AG20443 (cell line): Measurements from ENCODE around the gene HIP1.
"Not testable (repeated sequence)": the region's sequence is repeated elsewhere in the genome, so short reads cannot be mapped to it uniquely, and the experiment has no call there.

Experiments used
- DNase-seq: peaks from one replicate; pipeline ENCODE4 v3.0.0; 2012; ENCODE audit warnings: low spot score, mixed read lengths

Gene HIP1

DNA sequence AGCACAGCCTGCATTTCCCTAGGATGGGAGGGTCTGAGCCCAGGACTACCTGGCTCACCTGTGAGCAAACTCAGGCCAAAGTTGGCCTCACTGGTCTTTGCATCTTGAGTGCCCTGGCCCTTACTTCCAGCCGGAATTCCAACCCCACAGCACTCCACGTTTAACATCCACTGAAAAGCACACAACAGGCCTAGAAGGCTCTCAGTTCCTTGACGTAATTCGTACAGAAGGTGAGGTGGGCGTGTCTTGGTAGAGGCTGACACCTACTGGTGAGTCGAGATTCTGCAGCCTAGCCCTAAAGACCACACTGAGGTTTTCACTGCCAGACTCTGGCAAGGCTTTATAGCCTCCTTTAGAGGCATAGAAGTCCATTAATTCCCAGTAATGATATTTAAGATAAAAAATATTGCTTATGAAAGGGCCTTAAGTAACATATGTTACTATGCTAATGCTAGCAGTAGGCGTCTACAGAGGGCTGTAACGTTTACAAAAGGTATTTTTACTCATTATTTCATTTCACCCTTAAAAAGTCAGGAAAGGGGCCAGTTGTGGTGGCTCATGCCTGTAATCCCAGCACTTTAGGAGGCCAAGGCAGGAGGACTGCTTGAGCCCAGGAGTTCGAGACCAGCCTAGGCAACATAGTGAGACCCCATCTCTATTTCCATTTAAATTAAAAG, 95.8 kb downstream of the HIP1 start:
- DNase-seq, result peak; percentile 59

- DNase-seq, result no peak
Observed at GRCh38 chr7:75640201-75640600, 98.5 kb downstream of the HIP1 start.

DNA sequence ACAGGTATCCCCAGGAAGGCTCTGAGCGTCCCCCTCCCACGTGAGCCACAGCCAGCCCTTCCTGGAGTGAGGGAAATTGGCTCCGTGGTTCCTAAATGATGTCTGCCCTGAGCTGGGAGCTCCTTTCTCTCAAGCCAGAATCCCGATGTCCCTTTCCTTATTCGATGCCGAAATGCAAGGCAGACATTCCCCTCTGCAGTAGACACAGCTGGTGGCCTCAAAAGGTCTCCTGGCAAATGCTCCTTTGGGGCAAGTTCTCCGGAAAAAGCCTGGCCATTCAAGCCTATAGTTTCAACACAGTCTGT, 98.9 kb downstream of the HIP1 start:
- DNase-seq, result peak; percentile 30

GRCh38 chr7:75639071-75639885, 99.5 kb downstream of the HIP1 start:
- DNase-seq, result peak; percentile 79

GRCh38 chr7:75638594-75639070, 100.1 kb downstream of the HIP1 start:
- DNase-seq, result peak; percentile 90

DNA sequence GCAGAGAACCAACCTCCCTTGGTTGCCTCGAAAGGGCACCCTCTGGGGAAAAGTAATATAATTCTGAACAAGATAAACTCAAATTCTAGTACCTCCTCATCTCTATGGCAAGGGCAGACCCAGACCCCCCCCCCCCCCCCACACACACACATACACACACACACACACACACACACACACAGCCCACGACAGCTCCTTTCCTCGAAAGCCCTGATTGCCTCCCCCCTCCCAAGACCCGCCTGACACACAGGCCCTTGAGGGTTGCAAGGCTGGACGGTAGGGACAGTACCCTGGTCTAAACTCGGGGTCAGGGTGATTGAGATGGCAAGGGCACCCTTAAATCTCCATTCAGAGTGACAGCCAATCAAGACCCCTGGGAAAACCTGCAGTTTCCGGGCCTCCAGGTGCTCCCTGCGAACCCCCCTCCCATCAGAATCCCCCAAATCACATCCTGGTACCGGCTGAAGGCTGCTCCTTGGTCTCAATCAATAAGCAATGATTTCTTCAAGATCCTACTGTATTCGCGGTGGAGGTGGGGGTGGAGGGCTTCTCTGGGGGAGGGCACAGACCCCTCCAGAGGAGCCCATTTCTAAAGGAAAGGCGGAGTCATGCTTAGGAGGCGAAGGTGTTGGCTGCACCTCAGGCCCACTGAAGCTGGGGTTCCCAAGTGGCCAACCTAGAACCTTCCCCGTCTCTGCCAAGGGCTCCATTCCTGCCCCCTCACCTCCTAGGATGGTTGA, 100.7 kb downstream of the HIP1 start:
- peak; percentile 18 for DNase-seq

DNA sequence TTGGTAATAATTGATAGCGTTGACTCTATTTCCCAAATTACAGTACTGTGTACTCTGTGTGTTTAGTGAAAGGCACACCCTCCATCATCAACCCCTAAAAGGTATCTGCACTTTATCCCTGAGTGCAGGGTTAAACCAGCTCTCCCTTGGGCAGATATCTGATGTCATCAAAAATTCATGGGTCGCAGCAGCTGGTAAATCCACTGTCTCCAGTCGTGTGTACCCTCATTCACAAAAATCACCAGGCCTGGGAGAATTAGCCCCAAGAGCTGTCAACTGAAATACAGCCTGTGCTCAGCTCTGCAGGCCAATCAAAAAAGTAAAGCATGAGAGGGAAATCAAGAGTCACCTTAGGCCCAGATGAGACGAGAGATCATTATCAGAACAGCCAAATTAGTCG, 103.7 kb downstream of the HIP1 start:
- DNase-seq, result no peak

DNA sequence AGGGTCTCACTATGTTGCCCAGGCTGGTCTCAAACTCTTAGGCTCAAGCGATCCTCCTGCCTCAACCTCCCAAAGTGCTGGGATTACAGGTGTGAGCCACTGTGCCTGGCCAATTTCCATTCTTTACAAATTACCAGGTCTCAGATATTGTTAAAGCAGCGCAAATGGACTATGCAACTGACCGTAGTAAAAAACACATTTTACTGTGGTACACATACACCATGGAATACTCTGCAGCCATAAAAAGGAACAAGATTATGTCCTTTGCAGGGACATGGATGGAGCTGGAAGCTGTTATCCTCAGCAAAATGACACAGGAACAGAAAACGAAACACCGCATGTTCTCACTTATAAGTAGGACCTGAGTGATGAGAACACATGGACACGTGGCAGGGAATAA, 106.2 kb downstream of the HIP1 start:
- not testable (repeated sequence) for DNase-seq

- DNase-seq, result no peak
Observed at GRCh38 chr7:75631711-75632110, 107.0 kb downstream of the HIP1 start.

GRCh38 chr7:75630549-75630948, 108.2 kb downstream of the HIP1 start:
- no peak for DNase-seq

DNA sequence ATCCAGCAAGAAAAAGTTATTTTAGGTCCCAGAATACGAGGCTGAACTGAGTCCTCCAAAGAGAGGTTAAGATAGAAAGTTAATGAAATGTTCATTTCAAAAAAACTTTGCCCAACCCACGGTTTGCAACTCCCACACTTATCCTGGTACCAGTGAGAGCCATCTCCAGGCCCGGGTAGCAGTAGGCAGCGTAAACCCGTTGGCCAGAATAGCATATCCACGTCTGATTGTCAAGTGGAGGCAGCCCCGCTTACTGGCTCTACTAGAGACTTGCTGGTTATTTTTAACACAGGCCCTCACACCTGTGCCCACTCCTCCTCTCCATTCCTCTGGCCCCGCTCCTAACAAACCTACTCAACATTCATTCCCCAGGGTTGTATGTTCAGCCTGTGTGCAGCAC, 109.7 kb downstream of the HIP1 start:
- no peak for DNase-seq

DNA sequence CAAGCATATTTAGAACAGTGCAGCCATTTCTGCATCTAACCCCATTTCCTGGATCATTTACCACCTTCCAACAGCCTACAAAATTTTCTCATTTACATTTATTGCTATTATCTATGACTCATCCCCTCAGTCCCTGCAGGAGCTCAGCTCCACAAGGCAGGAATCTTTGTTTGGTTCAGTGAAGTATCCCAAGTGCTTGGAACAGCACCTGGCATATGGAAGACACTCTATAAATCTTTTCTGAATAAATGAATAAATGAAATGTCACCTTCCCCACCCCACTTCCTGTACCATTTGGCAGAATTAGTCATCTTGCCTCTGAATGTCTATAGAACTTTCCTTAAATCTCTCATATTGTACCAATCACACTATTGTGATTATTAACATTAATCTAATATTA, 110.7 kb downstream of the HIP1 start:
- no peak for DNase-seq

DNA sequence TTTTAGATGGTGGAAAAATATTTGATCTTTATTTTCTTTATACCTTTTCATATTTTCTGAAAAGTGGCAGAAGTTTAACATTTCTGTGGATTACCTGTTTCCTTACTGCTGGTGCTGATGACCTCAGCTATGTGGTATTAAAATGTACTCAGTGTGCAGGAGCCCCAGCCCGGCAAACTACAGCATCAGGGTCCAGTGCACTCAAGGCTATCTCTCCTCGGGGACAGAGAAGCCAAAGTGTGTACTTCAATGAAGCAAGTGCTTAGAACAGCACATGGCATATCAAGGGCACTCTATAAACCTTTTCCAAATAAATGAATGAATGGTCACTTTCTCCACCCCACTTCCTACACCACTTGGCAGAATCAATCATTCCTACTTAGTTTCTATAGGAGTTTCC, 111.8 kb downstream of the HIP1 start:
- no peak for DNase-seq

- DNase-seq, result no peak
Observed at GRCh38 chr7:75625868-75626267, 112.9 kb downstream of the HIP1 start.

- peak; percentile 36 for DNase-seq
Observed at GRCh38 chr7:75624134-75624832, 114.5 kb downstream of the HIP1 start.

GRCh38 chr7:75623390-75624133, 115.2 kb downstream of the HIP1 start:
- peak; percentile 30 for DNase-seq

DNA sequence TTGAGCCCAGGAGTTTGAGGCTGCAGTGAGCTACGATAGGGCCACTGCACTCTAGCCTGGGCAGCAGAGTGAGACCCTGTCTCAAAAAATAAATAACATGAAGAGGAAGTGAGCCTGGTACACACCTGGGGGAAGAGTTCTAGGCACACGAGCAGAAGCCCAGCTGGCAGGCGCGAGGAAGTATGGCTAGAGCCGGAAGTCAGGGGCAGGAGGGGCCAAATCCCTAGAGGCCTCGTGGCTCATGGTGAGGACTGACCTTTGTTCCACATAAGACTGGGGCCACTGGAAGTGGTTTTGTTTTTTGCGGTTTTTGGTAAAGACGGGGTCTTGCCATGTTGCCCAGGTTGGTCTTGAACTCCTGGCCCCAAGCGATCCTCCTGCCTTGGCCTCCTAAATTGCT, 117.6 kb downstream of the HIP1 start:
- DNase-seq, result no peak

GRCh38 chr7:75619636-75620035, 119.1 kb downstream of the HIP1 start:
- no peak for DNase-seq

- DNase-seq, result no peak
Observed at GRCh38 chr7:75617634-75618234, 121.0 kb downstream of the HIP1 start.

DNA sequence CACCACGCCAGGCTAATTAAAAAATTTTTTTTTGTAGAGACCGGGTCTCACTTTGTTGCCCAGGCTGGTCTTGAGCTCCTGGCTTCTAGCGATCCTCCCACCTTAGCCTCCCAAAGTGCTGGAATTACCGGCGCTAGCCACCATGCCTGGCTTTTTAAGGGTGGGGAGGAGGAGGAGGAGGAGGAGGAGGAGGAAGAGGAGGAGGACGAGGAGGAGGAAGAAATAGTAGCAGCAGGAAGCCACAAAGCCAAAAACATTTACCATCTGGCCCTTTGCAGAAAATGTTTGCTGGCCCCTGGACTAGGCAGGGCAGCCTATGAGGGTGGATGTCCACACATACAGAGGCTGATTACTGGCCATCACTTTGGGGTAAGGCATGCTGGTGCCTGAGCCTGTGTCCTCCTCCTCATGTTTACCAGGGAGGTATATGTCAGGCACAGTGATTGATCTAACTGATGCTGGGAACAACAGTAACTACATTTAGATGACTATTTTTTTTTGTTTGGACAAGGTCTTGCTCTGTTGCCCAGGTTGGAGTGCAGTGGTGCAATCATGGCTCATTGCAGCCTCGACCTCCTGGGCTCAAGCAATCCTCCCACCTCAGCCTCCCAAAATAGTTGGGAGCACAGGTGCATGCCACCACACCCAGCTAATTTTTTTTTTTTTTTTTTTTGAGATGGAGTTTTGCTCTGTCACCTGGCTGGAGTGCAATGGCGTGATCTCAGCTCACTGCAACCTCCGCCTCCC, 122.1 kb downstream of the HIP1 start:
- DNase-seq, result no peak
